Stomach (tissue), 9 donors: ENCODE data around the gene EVC2. TPM values are rescaled to one million over a fixed set of nuclear protein-coding genes. Genes with fewer than 3 reads are reported as not detected.

Source experiments
- DNase-seq, 2 donors: peaks; one replicate each; pipeline versions ENCODE4 v3.0.0 to v3.0.0-alpha.2; 2013 to 2019
- H3K27ac ChIP-seq, 5 donors: fragments of 200-600 bp in 4 of 5; sonication (generic) in 4 of 5; one replicate each; pipeline ENCODE4 v1.5.1; 2013 to 2019; ENCODE audit warnings: mild to moderate bottlenecking in 1 of 5, moderate library complexity in 1 of 5
- H3K27me3 ChIP-seq, 3 donors: fragments of 200-600 bp; sonication (generic); one replicate each; pipeline ENCODE4 v1.5.1; 2017 to 2019; ENCODE audit warnings: mixed run types in 1 of 3
- H3K36me3 ChIP-seq, 4 donors: fragments of 200-600 bp; sonication (generic); 1 replicate in 3 of 4; 2 replicates in 1 of 4; pipeline ENCODE4 v1.5.1; 2016 to 2019
- H3K4me1 ChIP-seq, 4 donors: fragments of 200-600 bp; sonication (generic); one replicate each; pipeline ENCODE4 v1.5.1; 2016 to 2019
- H3K4me3 ChIP-seq, 4 donors: fragments of 200-600 bp; sonication (generic) in 3 of 4; one replicate each; pipeline ENCODE4 v1.5.1; 2016 to 2019; ENCODE audit warnings: mild to moderate bottlenecking in 1 of 4
- H3K9me3 ChIP-seq, 4 donors: fragments of 200-600 bp; sonication (generic); one replicate each; pipeline ENCODE4 v1.5.1; 2016 to 2019
- EP300 ChIP-seq: sonication (generic); formaldehyde crosslinking; IDR thresholded peaks from one replicate; pipeline ENCODE4 v1.6.1; 2017; ENCODE audit warnings: antibody characterized with exemption
- POLR2A ChIP-seq, 4 donors: fragments of 450-650 bp; IDR thresholded peaks; one replicate each; pipeline ENCODE4 v1.6.1; 2016; ENCODE audit warnings: antibody characterized with exemption in 4 of 4, control low read depth in 2 of 4, mild to moderate bottlenecking in 1 of 4, moderate library complexity in 1 of 4
- POLR2AphosphoS5 ChIP-seq, 3 donors: sonication (generic); formaldehyde crosslinking; IDR thresholded peaks; one replicate each; pipeline ENCODE4 v1.6.1; 2016; ENCODE audit warnings: antibody characterized with exemption in 3 of 3
- WGBS, 5 donors: extraction: QIAGEN DNeasy Blood & Tissue Kit in 3 of 5; methylation state at CpG; one replicate each; pipeline versions ENCODE4 v1.1.5 to v1.1.7; 2013 to 2018; 5-methylcytosine and 5-hydroxymethylcytosine counted together
- intact Hi-C: fragments of 100-400 bp; cut with DNase I; formaldehyde crosslinking; loops from one replicate; pipeline ENCODE4 v1.15.1; 2023; ENCODE audit warnings: low total_unique reads
- polyA plus RNA-seq, 3 donors: library from polyadenylated mRNA; stranded (reverse); fragments of 200-250 nt; gene quantifications; one replicate each; pipeline ENCODE4 v1.2.3, GENCODE V29; 2013
- total RNA-seq, 5 donors: library from RNA; depleted of rRNA; stranded (reverse); fragments of >200 nt; gene quantifications; one replicate each; pipeline versions ENCODE4 v1.1.0 to v1.2.3, GENCODE V29; 2014 to 2016
- TF ChIP-seq, protein P1 (sequence below), 7 experiments: fragments of 450-650 bp in 4 of 7; fragments of 200-600 bp in 3 of 7; sonication (generic) in 3 of 7; IDR thresholded peaks; one replicate each; pipeline ENCODE4 v1.5.1; 2016 to 2019; ENCODE audit warnings: antibody characterized with exemption in 7 of 7, control low read depth in 2 of 7, mild to moderate bottlenecking in 1 of 7
- donor health status: healthy with polysubstance abuse.
- donor health status: Bipolar disorder and iron deficiency.
- donor health status: healthy.

EVC2 gene
- total and polyA plus RNA-seq, 8 donors = 0.76 to 11.7 (median 4.9) TPM

DNA sequence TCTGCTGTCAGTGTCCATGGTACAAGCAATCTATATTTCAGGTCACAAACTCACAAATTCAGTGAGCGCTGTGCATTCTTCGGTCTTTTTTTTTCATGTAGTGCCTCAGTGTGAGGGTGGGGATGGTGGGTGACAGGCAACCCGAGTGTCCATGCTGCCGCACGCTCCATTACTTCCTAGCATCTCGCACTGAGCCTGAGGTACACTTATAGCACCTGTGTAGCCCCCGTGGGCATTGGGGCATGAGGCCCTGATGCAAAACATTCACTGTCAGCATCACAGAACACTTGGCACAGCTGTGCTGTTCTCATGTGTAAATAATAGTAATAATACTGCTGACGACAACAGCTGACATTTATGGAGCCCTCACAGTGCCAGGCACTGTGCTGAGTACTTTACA lies 31.6 kb downstream of the EVC2 start:
- Histone ChIP-seq H3K4me3 (no peak overlapping the region), H3K27ac (no peak overlapping the region), H3K36me3 (peaks cover 5 to 87% (median 55%) of the 10 kb centered on the region in 4 donors), H3K9me3 (no peaks in the 10 kb centered on the region), H3K27me3 (no peaks in the 10 kb centered on the region), H3K4me1 (no peaks in the 10 kb centered on the region)
- intact Hi-C loops = no loop called here
- peak in 1 of 2 donors; percentile 6 for DNase-seq
- WGBS, 5 donors = 89 to 95% (median 94%) methylated on average over 8 of the region's 8 CpGs
- TF ChIP-seq POLR2A (IDR thresholded peaks at IDR 0.05) = no peak
- TF ChIP-seq POLR2AphosphoS5 (IDR thresholded peaks at IDR 0.05) = no peak
- TF ChIP-seq, protein P1, sequence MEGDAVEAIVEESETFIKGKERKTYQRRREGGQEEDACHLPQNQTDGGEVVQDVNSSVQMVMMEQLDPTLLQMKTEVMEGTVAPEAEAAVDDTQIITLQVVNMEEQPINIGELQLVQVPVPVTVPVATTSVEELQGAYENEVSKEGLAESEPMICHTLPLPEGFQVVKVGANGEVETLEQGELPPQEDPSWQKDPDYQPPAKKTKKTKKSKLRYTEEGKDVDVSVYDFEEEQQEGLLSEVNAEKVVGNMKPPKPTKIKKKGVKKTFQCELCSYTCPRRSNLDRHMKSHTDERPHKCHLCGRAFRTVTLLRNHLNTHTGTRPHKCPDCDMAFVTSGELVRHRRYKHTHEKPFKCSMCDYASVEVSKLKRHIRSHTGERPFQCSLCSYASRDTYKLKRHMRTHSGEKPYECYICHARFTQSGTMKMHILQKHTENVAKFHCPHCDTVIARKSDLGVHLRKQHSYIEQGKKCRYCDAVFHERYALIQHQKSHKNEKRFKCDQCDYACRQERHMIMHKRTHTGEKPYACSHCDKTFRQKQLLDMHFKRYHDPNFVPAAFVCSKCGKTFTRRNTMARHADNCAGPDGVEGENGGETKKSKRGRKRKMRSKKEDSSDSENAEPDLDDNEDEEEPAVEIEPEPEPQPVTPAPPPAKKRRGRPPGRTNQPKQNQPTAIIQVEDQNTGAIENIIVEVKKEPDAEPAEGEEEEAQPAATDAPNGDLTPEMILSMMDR (IDR thresholded peaks at IDR 0.05) = no peak
- no peak for TF ChIP-seq EP300

DNA sequence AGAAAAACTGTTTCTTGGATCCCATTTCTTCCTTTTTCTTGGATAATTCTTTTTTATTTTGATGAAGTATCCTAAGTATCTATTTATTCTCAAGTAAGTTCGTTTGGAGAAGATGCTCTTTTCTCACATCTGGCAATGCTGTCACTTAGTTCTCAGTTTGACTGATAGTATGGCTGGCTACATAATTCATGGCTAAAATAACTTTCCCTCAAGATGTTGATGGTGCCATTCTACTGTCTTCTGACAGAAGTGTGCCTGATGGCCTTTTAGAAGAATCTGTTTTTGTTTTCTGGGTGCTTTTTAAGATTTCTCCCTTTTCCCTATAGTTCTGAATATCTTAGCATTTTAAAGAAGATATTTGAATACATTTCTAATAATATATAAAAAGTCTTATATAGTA lies 41.6 kb downstream of the EVC2 start:
- intact Hi-C loops = no loop called here
- WGBS, 5 donors = 72 to 84% (median 75%) methylated on average over 1 of the region's 1 CpG
- Histone ChIP-seq H3K36me3 (peaks cover 10 to 53% (median 34%) of the 10 kb centered on the region in 4 donors), H3K27me3 (no peaks in the 10 kb centered on the region), H3K27ac (no peak overlapping the region), H3K4me1 (no peaks in the 10 kb centered on the region), H3K4me3 (no peak overlapping the region), H3K9me3 (peaks cover 0 to 5% (median under 1%) of the 10 kb centered on the region in 4 donors)
- TF ChIP-seq EP300 (no peak), POLR2AphosphoS5 (IDR thresholded peaks at IDR 0.05) (no peak), POLR2A (IDR thresholded peaks at IDR 0.05) (no peak)
- TF ChIP-seq, protein P1 (IDR thresholded peaks at IDR 0.05) = no peak
- no peak for DNase-seq

DNA sequence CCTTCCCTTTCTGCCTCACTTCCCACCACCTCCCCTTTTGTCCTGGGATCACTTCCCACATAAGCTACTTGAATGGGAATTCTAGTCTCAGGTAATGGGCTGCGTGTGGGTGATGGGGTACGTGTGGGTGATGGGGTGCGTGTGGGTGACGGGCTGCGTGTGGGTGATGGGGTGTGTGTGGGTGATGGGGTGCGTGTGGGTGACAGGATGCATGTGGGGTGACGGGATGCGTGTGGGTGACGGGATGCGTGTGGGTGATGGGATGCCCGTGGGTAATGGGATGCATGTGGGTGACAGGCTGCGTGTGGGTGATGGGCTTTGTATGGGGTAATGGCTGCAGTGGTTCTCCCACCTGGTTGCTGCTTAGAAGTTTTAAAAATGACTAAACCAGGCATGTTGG lies 43.6 kb downstream of the EVC2 start:
- intact Hi-C loops = no loop called here
- DNase-seq = no peak
- Histone ChIP-seq H3K4me1 (no peaks in the 10 kb centered on the region), H3K27ac (no peak overlapping the region), H3K36me3 (peaks cover 10 to 73% (median 51%) of the 10 kb centered on the region in 4 donors), H3K9me3 (peaks cover 0 to 8% (median 5%) of the 10 kb centered on the region in 4 donors), H3K4me3 (no peak overlapping the region), H3K27me3 (no peaks in the 10 kb centered on the region)
- no peak for TF ChIP-seq POLR2A (IDR thresholded peaks at IDR 0.05)
- TF ChIP-seq EP300 = no peak
- TF ChIP-seq POLR2AphosphoS5 (IDR thresholded peaks at IDR 0.05) = no peak
- TF ChIP-seq, protein P1 (IDR thresholded peaks at IDR 0.05) = no peak
- WGBS, 5 donors = 92 to 97% (median 95%) methylated on average over 12 of the region's 12 CpGs

DNA sequence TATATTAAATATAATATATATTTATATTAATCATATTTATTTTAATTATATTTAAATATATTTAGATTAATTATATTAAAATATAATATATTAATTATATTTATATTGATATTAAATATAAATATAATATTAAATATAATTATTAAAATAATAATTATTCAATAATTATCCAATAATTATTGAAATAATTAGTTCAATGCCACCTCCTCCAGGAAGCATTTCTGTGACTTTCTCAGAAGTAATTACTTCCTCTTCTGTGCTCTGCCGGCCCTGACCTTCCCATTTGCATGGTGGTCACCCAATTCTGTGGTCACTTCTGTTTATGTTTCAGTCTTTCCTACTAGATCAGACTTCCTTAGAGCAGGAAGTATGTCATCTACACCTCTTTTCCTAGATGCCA lies 45.8 kb downstream of the EVC2 start:
- H3K27ac ChIP-seq = no peak overlapping the region
- H3K9me3 ChIP-seq = peaks cover 0 to 8% (median 3%) of the 10 kb centered on the region in 4 donors
- TF ChIP-seq POLR2AphosphoS5 (IDR thresholded peaks at IDR 0.05) = no peak
- no peak for TF ChIP-seq EP300
- TF ChIP-seq, protein P1 (IDR thresholded peaks at IDR 0.05) = no peak
- TF ChIP-seq POLR2A (IDR thresholded peaks at IDR 0.05) = no peak
- no peaks in the 10 kb centered on the region for H3K27me3 ChIP-seq
- no peak overlapping the region for H3K4me3 ChIP-seq
- WGBS, 5 donors = 68 to 84% (median 79%) methylated on average over 1 of the region's 1 CpG
- peaks cover 10 to 67% (median 51%) of the 10 kb centered on the region in 4 donors for H3K36me3 ChIP-seq
- H3K4me1 ChIP-seq = no peaks in the 10 kb centered on the region
- intact Hi-C loops = no loop called here
- DNase-seq = no peak
